Suprapubic skin (tissue), 4 donors: ENCODE results near the gene PLP2. TPM values are rescaled to one million over a fixed set of nuclear protein-coding genes. Genes with fewer than 3 reads are reported as not detected.

Experiments used
- DNase-seq, 2 donors: peaks; one replicate each; pipeline ENCODE4 v3.0.0-alpha.2; 2019; ENCODE audit warnings: low spot score in 2 of 2
- H3K27ac ChIP-seq: fragments of 200-600 bp; sonication (generic); one replicate; pipeline ENCODE4 v1.5.1; 2019
- H3K27me3 ChIP-seq: fragments of 200-600 bp; sonication (generic); one replicate; pipeline ENCODE4 v1.5.1; 2019
- H3K36me3 ChIP-seq: fragments of 200-600 bp; sonication (generic); one replicate; pipeline ENCODE4 v1.5.1; 2019
- H3K4me1 ChIP-seq: fragments of 200-600 bp; sonication (generic); one replicate; pipeline ENCODE4 v1.5.1; 2019
- H3K4me3 ChIP-seq: fragments of 200-600 bp; sonication (generic); one replicate; pipeline ENCODE4 v1.5.1; 2019; ENCODE audit warnings: mild to moderate bottlenecking
- H3K9me3 ChIP-seq: fragments of 200-600 bp; sonication (generic); one replicate; pipeline ENCODE4 v1.5.1; 2019
- EP300 ChIP-seq: sonication (generic); formaldehyde crosslinking; IDR thresholded peaks from one replicate; pipeline ENCODE4 v1.6.1; 2017; ENCODE audit warnings: antibody characterized with exemption
- POLR2A ChIP-seq, 2 donors: fragments of 450-650 bp; IDR thresholded peaks; one replicate each; pipeline ENCODE4 v1.6.1; 2017; ENCODE audit warnings: antibody characterized with exemption in 2 of 2, mild to moderate bottlenecking in 2 of 2, moderate library complexity in 2 of 2
- POLR2AphosphoS5 ChIP-seq, 3 donors: sonication (generic); formaldehyde crosslinking; IDR thresholded peaks; one replicate each; pipeline ENCODE4 v1.6.1; 2017; ENCODE audit warnings: antibody characterized with exemption in 3 of 3
- WGBS: methylation state at CpG from one replicate; pipeline ENCODE4 v1.1.5; 2018; 5-methylcytosine and 5-hydroxymethylcytosine counted together
- total RNA-seq, 4 donors: library from RNA; depleted of rRNA; stranded (reverse); fragments of >200 nt; gene quantifications; one replicate each; pipeline ENCODE4 v1.1.0, GENCODE V29; 2016
- TF ChIP-seq, protein P1 (sequence below), 2 donors: fragments of 200-600 bp in 1 of 2; fragments of 450-650 bp in 1 of 2; sonication (generic) in 1 of 2; IDR thresholded peaks; one replicate each; pipeline ENCODE4 v1.5.1; 2016 to 2019; ENCODE audit warnings: antibody characterized with exemption in 2 of 2, mild to moderate bottlenecking in 1 of 2, moderate library complexity in 1 of 2

PLP2 gene
- total RNA-seq, 4 donors from 2014 or later, result 159 to 250 (median 205) TPM

- Histone ChIP-seq H3K27ac (no peak overlapping the region), H3K4me3 (no peak overlapping the region), H3K36me3 (no peaks in the 10 kb centered on the region), H3K27me3 (peaks cover 2% of the 10 kb centered on the region), H3K4me1 (peaks cover 3% of the 10 kb centered on the region), H3K9me3 (no peaks in the 10 kb centered on the region)
- no peak for DNase-seq
- 54% methylated on average over 4 of the region's 4 CpGs for WGBS
- TF ChIP-seq, protein P1, sequence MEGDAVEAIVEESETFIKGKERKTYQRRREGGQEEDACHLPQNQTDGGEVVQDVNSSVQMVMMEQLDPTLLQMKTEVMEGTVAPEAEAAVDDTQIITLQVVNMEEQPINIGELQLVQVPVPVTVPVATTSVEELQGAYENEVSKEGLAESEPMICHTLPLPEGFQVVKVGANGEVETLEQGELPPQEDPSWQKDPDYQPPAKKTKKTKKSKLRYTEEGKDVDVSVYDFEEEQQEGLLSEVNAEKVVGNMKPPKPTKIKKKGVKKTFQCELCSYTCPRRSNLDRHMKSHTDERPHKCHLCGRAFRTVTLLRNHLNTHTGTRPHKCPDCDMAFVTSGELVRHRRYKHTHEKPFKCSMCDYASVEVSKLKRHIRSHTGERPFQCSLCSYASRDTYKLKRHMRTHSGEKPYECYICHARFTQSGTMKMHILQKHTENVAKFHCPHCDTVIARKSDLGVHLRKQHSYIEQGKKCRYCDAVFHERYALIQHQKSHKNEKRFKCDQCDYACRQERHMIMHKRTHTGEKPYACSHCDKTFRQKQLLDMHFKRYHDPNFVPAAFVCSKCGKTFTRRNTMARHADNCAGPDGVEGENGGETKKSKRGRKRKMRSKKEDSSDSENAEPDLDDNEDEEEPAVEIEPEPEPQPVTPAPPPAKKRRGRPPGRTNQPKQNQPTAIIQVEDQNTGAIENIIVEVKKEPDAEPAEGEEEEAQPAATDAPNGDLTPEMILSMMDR (IDR thresholded peaks at IDR 0.05), result no peak
- no peak for TF ChIP-seq POLR2AphosphoS5 (IDR thresholded peaks at IDR 0.05)
- TF ChIP-seq EP300, result no peak
- TF ChIP-seq POLR2A (IDR thresholded peaks at IDR 0.05), result no peak
These were observed 33.0 kb downstream of the PLP2 start for GRCh38 chrX:49204709-49205108.

DNA sequence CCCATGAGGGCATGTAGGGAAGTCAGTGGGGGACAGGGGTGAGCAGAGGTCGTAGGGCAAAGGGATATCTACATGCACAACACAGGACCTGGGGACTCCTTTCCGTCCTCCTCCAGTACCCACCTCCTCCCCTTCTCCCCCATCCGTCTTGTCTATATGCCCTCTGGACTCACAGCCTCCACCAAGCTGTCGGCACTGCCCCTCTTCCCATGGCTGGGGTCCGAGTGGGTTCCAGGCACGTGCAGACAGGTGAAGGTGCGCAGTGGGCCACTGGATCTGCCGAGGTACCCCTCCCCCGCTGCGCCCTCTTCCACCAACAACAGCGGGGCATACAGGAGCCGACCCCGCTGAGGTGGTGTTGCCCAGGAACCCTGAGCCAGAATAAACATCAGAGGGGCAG is 33.7 kb downstream of the PLP2 start:
- WGBS, result 75% methylated on average over 10 of the region's 13 CpGs
- H3K4me3 ChIP-seq, result no peak overlapping the region
- no peak for DNase-seq
- TF ChIP-seq EP300 (no peak), POLR2AphosphoS5 (IDR thresholded peaks at IDR 0.05) (no peak), POLR2A (IDR thresholded peaks at IDR 0.05) (no peak)
- TF ChIP-seq, protein P1 (IDR thresholded peaks at IDR 0.05), result no peak
- H3K27me3 ChIP-seq, result peaks cover 4% of the 10 kb centered on the region
- H3K4me1 ChIP-seq, result no peaks in the 10 kb centered on the region
- H3K27ac ChIP-seq, result no peak overlapping the region
- H3K9me3 ChIP-seq, result no peaks in the 10 kb centered on the region
- no peaks in the 10 kb centered on the region for H3K36me3 ChIP-seq

- WGBS, result 66% methylated on average over 8 of the region's 8 CpGs
- no peaks in the 10 kb centered on the region for H3K9me3 ChIP-seq
- TF ChIP-seq POLR2A (IDR thresholded peaks at IDR 0.05) (no peak), POLR2AphosphoS5 (IDR thresholded peaks at IDR 0.05) (no peak)
- no peak for DNase-seq
- peaks cover 4% of the 10 kb centered on the region for H3K27me3 ChIP-seq
- H3K27ac ChIP-seq, result no peak overlapping the region
- no peaks in the 10 kb centered on the region for H3K4me1 ChIP-seq
- H3K4me3 ChIP-seq, result no peak overlapping the region
- no peaks in the 10 kb centered on the region for H3K36me3 ChIP-seq
These were observed 34.8 kb downstream of the PLP2 start for GRCh38 chrX:49206543-49206942.

- Histone ChIP-seq H3K27me3 (peaks cover 4% of the 10 kb centered on the region), H3K9me3 (no peaks in the 10 kb centered on the region), H3K4me1 (no peaks in the 10 kb centered on the region), H3K27ac (no peak overlapping the region), H3K4me3 (no peak overlapping the region), H3K36me3 (no peaks in the 10 kb centered on the region)
- WGBS, result 91% methylated on average over 5 of the region's 5 CpGs
- TF ChIP-seq, protein P1 (IDR thresholded peaks at IDR 0.05), result no peak
- TF ChIP-seq EP300, result no peak
- no peak for TF ChIP-seq POLR2AphosphoS5 (IDR thresholded peaks at IDR 0.05)
- TF ChIP-seq POLR2A (IDR thresholded peaks at IDR 0.05), result no peak
- no peak for DNase-seq
These were observed 36.7 kb downstream of the PLP2 start for GRCh38 chrX:49208399-49208798.

GRCh38 chrX:49209434-49210251 is 37.9 kb downstream of the PLP2 start:
- Histone ChIP-seq H3K27ac (no peak overlapping the region), H3K27me3 (peaks cover 4% of the 10 kb centered on the region), H3K9me3 (no peaks in the 10 kb centered on the region), H3K4me1 (no peaks in the 10 kb centered on the region), H3K4me3 (no peak overlapping the region), H3K36me3 (no peaks in the 10 kb centered on the region)
- no peak for TF ChIP-seq EP300
- 37% methylated on average over 20 of the region's 28 CpGs for WGBS
- no peak for DNase-seq

- Histone ChIP-seq H3K4me1 (no peaks in the 10 kb centered on the region), H3K27ac (no peak overlapping the region), H3K4me3 (no peak overlapping the region), H3K27me3 (peaks cover 4% of the 10 kb centered on the region), H3K9me3 (no peaks in the 10 kb centered on the region), H3K36me3 (no peaks in the 10 kb centered on the region)
- WGBS, result 59% methylated on average over 4 of the region's 8 CpGs
- TF ChIP-seq, protein P1 (IDR thresholded peaks at IDR 0.05), result no peak
- TF ChIP-seq POLR2AphosphoS5 (IDR thresholded peaks at IDR 0.05), result no peak
- no peak for TF ChIP-seq EP300
- TF ChIP-seq POLR2A (IDR thresholded peaks at IDR 0.05), result no peak
- DNase-seq, result no peak
These were observed 38.7 kb downstream of the PLP2 start for GRCh38 chrX:49210406-49210805.
